ENCODE data around the gene PCMT1.

The PCMT1 gene

DNA sequence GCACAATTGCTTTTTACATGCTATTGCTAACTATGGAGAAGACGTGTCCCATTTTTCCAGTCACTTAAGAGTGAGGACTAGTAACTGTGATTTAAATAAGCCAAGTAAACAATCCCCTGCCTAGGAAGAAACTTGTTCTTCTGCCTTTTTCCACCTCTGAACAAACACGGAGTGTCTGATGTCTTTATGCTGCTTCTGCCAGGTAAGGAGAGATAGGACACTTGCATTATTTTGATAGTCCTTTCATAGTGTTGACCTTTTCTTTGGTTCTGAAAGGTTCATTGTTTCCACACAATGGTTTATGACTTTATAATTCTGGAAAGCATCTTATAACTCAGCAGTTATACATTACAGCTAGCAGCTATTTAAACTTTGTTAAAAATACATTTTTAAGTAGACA lies 106.2 kb downstream of the PCMT1 start:
- WGBS (ENCODE audit: extremely low coverage, insufficient coverage, low lambda C conversion rate), result no CpG with 5 or more reads among the region's 2 CpGs
- Histone ChIP-seq H3K23ac (ENCODE audit: low read length) (no peak overlapping the region), H3K9ac (ENCODE audit: low read length) (no peak overlapping the region), H3K56ac (ENCODE audit: low read length) (no peak overlapping the region), H3K36me3 (ENCODE audit: control insufficient read depth, insufficient read depth, low read length) (no peaks in the 10 kb centered on the region), H2BK120ac (ENCODE audit: low read depth, low read length) (no peak overlapping the region), H3K18ac (ENCODE audit: low read length) (no peak overlapping the region), H2BK15ac (replicated peaks; ENCODE audit: low read depth) (no peak overlapping the region), H2AK5ac (ENCODE audit: low read length) (no peak overlapping the region), H3K27ac (ENCODE audit: low read depth, low read length) (no peak overlapping the region), H3K4me2 (ENCODE audit: low read length) (no peak overlapping the region), H4K8ac (ENCODE audit: low read depth, low read length) (no peak overlapping the region), H3K27me3 (ENCODE audit: insufficient read depth, low read length, poor library complexity) (no peaks in the 10 kb centered on the region), H3K4ac (ENCODE audit: low read depth, low read length) (no peak overlapping the region), H4K5ac (ENCODE audit: low read length) (no peak overlapping the region), H3K79me1 (ENCODE audit: low read length) (no peaks in the 10 kb centered on the region), H3K4me3 (ENCODE audit: low read length) (no peak overlapping the region), H3K79me2 (ENCODE audit: control insufficient read depth, insufficient read depth, low read length) (no peaks in the 10 kb centered on the region), H3K4me1 (ENCODE audit: control insufficient read depth, low read depth, low read length) (no peaks in the 10 kb centered on the region), H2BK5ac (ENCODE audit: low read length) (no peak overlapping the region)
- DNase-seq, result no peak

DNA sequence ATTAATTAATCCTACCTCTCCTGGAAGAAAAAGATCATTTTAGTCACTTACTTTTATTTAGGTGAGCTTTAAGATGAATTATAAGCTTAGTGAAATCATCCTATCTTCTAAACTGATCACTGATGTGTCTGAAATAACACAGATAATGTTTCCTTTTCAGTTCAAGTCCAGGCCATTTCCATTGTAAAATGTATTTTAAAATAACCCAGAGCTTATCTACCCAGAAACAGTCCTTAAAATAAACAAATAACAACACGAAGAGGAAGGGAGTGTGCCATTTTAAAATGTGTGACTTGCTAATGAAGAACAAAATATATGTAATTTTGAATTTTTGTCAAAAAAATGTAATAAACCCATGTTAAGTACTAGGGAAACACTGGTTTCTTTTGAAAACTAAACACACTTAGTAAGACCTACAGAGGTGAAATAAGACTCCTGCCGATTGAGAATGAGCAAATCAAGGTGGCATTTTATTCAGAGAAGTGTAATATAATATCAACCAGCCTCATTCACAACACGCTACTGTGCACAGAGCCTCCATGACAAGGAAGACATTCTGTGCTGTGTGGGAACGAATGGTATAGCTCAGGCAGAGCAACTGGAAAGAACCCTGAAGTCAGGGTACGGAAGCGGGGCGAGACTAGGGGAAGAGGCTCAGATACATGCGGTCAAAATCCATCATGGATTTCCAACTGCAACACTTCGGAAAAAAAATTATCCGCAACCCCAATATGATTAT lies 106.9 kb downstream of the PCMT1 start:
- no peak overlapping the region for H3K23ac ChIP-seq (ENCODE audit: low read length)
- WGBS (ENCODE audit: extremely low coverage, insufficient coverage, low lambda C conversion rate), result no CpG with 5 or more reads among the region's 10 CpGs
- H2BK120ac ChIP-seq (ENCODE audit: low read depth, low read length), result no peak overlapping the region
- no peak overlapping the region for H3K4me3 ChIP-seq (ENCODE audit: low read length)
- no peak overlapping the region for H4K5ac ChIP-seq (ENCODE audit: low read length)
- DNase-seq, result no peak
- no peaks in the 10 kb centered on the region for H3K27me3 ChIP-seq (ENCODE audit: insufficient read depth, low read length, poor library complexity)
- H2AK5ac ChIP-seq (ENCODE audit: low read length), result no peak overlapping the region
- H3K4ac ChIP-seq (ENCODE audit: low read depth, low read length), result no peak overlapping the region
- H3K79me1 ChIP-seq (ENCODE audit: low read length), result no peaks in the 10 kb centered on the region
- H3K36me3 ChIP-seq (ENCODE audit: control insufficient read depth, insufficient read depth, low read length), result no peaks in the 10 kb centered on the region
- H3K9ac ChIP-seq (ENCODE audit: low read length), result no peak overlapping the region
- H3K27ac ChIP-seq (ENCODE audit: low read depth, low read length), result no peak overlapping the region
- H3K79me2 ChIP-seq (ENCODE audit: control insufficient read depth, insufficient read depth, low read length), result no peaks in the 10 kb centered on the region
- H3K56ac ChIP-seq (ENCODE audit: low read length), result no peak overlapping the region
- H4K8ac ChIP-seq (ENCODE audit: low read depth, low read length), result no peak overlapping the region
- H3K4me2 ChIP-seq (ENCODE audit: low read length), result no peak overlapping the region
- H2BK15ac ChIP-seq (replicated peaks; ENCODE audit: low read depth), result no peak overlapping the region
- H3K4me1 ChIP-seq (ENCODE audit: control insufficient read depth, low read depth, low read length), result no peaks in the 10 kb centered on the region
- H2BK5ac ChIP-seq (ENCODE audit: low read length), result no peak overlapping the region
- no peak overlapping the region for H3K18ac ChIP-seq (ENCODE audit: low read length)

DNA sequence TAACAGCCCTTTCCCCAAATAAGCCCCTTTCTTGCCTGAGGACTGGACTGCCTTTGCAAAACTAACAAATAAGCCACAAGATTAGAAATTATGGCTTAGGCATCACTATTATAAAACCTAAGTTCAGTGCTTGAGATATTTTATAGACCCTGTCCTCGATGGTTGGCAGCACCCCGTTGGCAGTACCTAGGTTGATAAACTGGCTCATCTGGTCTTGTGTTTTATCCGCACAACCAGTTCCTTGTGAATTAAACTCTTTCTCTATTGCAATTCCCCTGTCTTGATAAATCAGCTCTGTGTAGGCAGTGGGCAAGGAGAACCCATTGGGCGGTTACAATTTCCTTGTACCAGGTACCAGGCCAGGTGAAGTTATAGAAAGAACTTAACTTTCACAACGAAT lies 108.0 kb downstream of the PCMT1 start:
- H3K79me1 ChIP-seq (ENCODE audit: low read length), result no peaks in the 10 kb centered on the region
- no peak overlapping the region for H4K8ac ChIP-seq (ENCODE audit: low read depth, low read length)
- no CpG with 5 or more reads among the region's 5 CpGs for WGBS (ENCODE audit: extremely low coverage, insufficient coverage, low lambda C conversion rate)
- H3K4ac ChIP-seq (ENCODE audit: low read depth, low read length), result no peak overlapping the region
- no peak overlapping the region for H3K18ac ChIP-seq (ENCODE audit: low read length)
- no peak for DNase-seq
- H2BK15ac ChIP-seq (replicated peaks; ENCODE audit: low read depth), result no peak overlapping the region
- H3K4me2 ChIP-seq (ENCODE audit: low read length), result no peak overlapping the region
- no peaks in the 10 kb centered on the region for H3K4me1 ChIP-seq (ENCODE audit: control insufficient read depth, low read depth, low read length)
- no peaks in the 10 kb centered on the region for H3K36me3 ChIP-seq (ENCODE audit: control insufficient read depth, insufficient read depth, low read length)
- no peak overlapping the region for H3K27ac ChIP-seq (ENCODE audit: low read depth, low read length)
- no peak overlapping the region for H2AK5ac ChIP-seq (ENCODE audit: low read length)
- no peak overlapping the region for H2BK5ac ChIP-seq (ENCODE audit: low read length)
- H2BK120ac ChIP-seq (ENCODE audit: low read depth, low read length), result no peak overlapping the region
- H3K27me3 ChIP-seq (ENCODE audit: insufficient read depth, low read length, poor library complexity), result no peaks in the 10 kb centered on the region
- no peaks in the 10 kb centered on the region for H3K79me2 ChIP-seq (ENCODE audit: control insufficient read depth, insufficient read depth, low read length)
- H3K4me3 ChIP-seq (ENCODE audit: low read length), result no peak overlapping the region
- no peak overlapping the region for H4K5ac ChIP-seq (ENCODE audit: low read length)
- H3K56ac ChIP-seq (ENCODE audit: low read length), result no peak overlapping the region
- H3K23ac ChIP-seq (ENCODE audit: low read length), result no peak overlapping the region
- no peak overlapping the region for H3K9ac ChIP-seq (ENCODE audit: low read length)

DNA sequence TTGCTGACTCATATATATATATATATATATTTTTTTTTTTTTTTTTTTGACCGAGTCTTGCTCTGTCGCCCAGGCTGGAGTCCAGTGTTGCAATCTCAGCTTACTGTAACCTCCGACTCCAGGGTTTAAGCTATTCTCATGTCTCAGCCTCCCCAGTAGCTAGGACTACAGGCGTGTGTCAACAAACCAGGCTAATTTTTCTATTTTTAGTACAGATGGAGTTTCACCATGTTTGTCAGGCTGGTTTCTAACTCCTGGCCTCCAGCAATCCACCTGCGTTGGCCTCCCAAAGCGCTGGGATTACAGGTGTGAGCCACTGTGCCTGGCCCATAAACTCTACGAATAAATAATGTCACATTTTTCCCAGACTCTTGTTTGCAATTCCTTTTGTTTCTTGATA lies 109.8 kb downstream of the PCMT1 start:
- H3K18ac ChIP-seq (ENCODE audit: low read length), result no peak overlapping the region
- H3K79me2 ChIP-seq (ENCODE audit: control insufficient read depth, insufficient read depth, low read length), result no peaks in the 10 kb centered on the region
- no peak overlapping the region for H3K4me3 ChIP-seq (ENCODE audit: low read length)
- no peaks in the 10 kb centered on the region for H3K36me3 ChIP-seq (ENCODE audit: control insufficient read depth, insufficient read depth, low read length)
- H2BK5ac ChIP-seq (ENCODE audit: low read length), result no peak overlapping the region
- H3K56ac ChIP-seq (ENCODE audit: low read length), result no peak overlapping the region
- no peak overlapping the region for H2BK120ac ChIP-seq (ENCODE audit: low read depth, low read length)
- DNase-seq, result no peak
- H3K23ac ChIP-seq (ENCODE audit: low read length), result no peak overlapping the region
- H4K5ac ChIP-seq (ENCODE audit: low read length), result no peak overlapping the region
- H3K4me1 ChIP-seq (ENCODE audit: control insufficient read depth, low read depth, low read length), result no peaks in the 10 kb centered on the region
- no peak overlapping the region for H3K4me2 ChIP-seq (ENCODE audit: low read length)
- H2AK5ac ChIP-seq (ENCODE audit: low read length), result no peak overlapping the region
- H3K79me1 ChIP-seq (ENCODE audit: low read length), result no peaks in the 10 kb centered on the region
- H3K9ac ChIP-seq (ENCODE audit: low read length), result no peak overlapping the region
- no CpG with 5 or more reads among the region's 7 CpGs for WGBS (ENCODE audit: extremely low coverage, insufficient coverage, low lambda C conversion rate)
- no peak overlapping the region for H4K8ac ChIP-seq (ENCODE audit: low read depth, low read length)
- no peak overlapping the region for H3K27ac ChIP-seq (ENCODE audit: low read depth, low read length)
- no peaks in the 10 kb centered on the region for H3K27me3 ChIP-seq (ENCODE audit: insufficient read depth, low read length, poor library complexity)
- no peak overlapping the region for H2BK15ac ChIP-seq (replicated peaks; ENCODE audit: low read depth)
- H3K4ac ChIP-seq (ENCODE audit: low read depth, low read length), result no peak overlapping the region

DNA sequence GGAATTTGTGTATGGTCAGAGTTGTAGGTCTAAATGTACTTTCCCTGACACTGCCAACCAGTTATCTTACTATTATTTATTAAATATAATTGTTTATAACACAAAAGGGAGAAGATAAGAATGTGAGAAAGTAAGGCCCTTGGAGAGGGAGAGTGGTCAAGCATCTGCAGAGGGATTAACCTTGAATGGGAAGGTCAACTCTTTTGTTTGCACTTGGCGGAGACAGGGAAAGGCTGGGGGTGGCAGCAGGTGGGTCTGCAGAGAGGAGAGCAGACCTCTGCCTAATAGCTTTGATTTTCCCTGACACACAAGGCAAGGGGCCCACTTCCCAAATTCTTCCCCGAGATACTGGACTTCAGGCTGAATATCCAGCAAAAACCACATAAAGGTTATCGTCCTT lies 110.4 kb downstream of the PCMT1 start:
- Histone ChIP-seq H3K4ac (ENCODE audit: low read depth, low read length) (no peak overlapping the region), H2AK5ac (ENCODE audit: low read length) (no peak overlapping the region), H2BK120ac (ENCODE audit: low read depth, low read length) (no peak overlapping the region), H3K4me1 (ENCODE audit: control insufficient read depth, low read depth, low read length) (no peaks in the 10 kb centered on the region), H3K36me3 (ENCODE audit: control insufficient read depth, insufficient read depth, low read length) (no peaks in the 10 kb centered on the region), H4K8ac (ENCODE audit: low read depth, low read length) (no peak overlapping the region), H3K9ac (ENCODE audit: low read length) (no peak overlapping the region), H3K4me3 (ENCODE audit: low read length) (no peak overlapping the region), H3K23ac (ENCODE audit: low read length) (no peak overlapping the region), H3K27ac (ENCODE audit: low read depth, low read length) (no peak overlapping the region), H3K56ac (ENCODE audit: low read length) (no peak overlapping the region), H3K79me1 (ENCODE audit: low read length) (no peaks in the 10 kb centered on the region), H3K4me2 (ENCODE audit: low read length) (no peak overlapping the region), H2BK15ac (replicated peaks; ENCODE audit: low read depth) (no peak overlapping the region), H4K5ac (ENCODE audit: low read length) (no peak overlapping the region), H3K79me2 (ENCODE audit: control insufficient read depth, insufficient read depth, low read length) (no peaks in the 10 kb centered on the region), H3K18ac (ENCODE audit: low read length) (no peak overlapping the region), H3K27me3 (ENCODE audit: insufficient read depth, low read length, poor library complexity) (no peaks in the 10 kb centered on the region), H2BK5ac (ENCODE audit: low read length) (no peak overlapping the region)
- WGBS (ENCODE audit: extremely low coverage, insufficient coverage, low lambda C conversion rate), result no CpG with 5 or more reads among the region's 3 CpGs
- no peak for DNase-seq

DNA sequence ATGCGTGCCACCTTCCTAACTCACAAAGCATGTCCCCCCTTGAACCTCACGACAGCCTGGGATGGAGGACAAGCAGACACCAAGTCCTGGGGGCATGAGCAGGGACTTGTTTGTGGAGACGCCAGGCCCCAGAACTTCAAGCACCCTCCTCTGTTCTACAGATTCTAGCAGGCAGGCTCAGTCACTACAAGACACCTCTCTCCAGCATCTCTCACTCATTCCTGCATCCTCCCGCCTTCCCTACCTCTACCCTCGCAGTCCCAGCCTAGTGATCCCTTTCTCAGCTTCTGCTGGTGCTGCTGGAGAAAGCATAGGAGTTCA lies 110.9 kb downstream of the PCMT1 start:
- no peak overlapping the region for H3K27ac ChIP-seq (ENCODE audit: low read depth, low read length)
- H3K18ac ChIP-seq (ENCODE audit: low read length), result no peak overlapping the region
- H3K4me2 ChIP-seq (ENCODE audit: low read length), result no peak overlapping the region
- no peak overlapping the region for H2BK5ac ChIP-seq (ENCODE audit: low read length)
- H3K56ac ChIP-seq (ENCODE audit: low read length), result no peak overlapping the region
- no peaks in the 10 kb centered on the region for H3K79me2 ChIP-seq (ENCODE audit: control insufficient read depth, insufficient read depth, low read length)
- H3K4ac ChIP-seq (ENCODE audit: low read depth, low read length), result no peak overlapping the region
- H3K79me1 ChIP-seq (ENCODE audit: low read length), result no peaks in the 10 kb centered on the region
- H3K9ac ChIP-seq (ENCODE audit: low read length), result no peak overlapping the region
- H2BK15ac ChIP-seq (replicated peaks; ENCODE audit: low read depth), result no peak overlapping the region
- H3K4me1 ChIP-seq (ENCODE audit: control insufficient read depth, low read depth, low read length), result no peaks in the 10 kb centered on the region
- H3K23ac ChIP-seq (ENCODE audit: low read length), result no peak overlapping the region
- H3K4me3 ChIP-seq (ENCODE audit: low read length), result no peak overlapping the region
- H2BK120ac ChIP-seq (ENCODE audit: low read depth, low read length), result no peak overlapping the region
- no peaks in the 10 kb centered on the region for H3K36me3 ChIP-seq (ENCODE audit: control insufficient read depth, insufficient read depth, low read length)
- no CpG with 5 or more reads among the region's 5 CpGs for WGBS (ENCODE audit: extremely low coverage, insufficient coverage, low lambda C conversion rate)
- no peak for DNase-seq
- H4K8ac ChIP-seq (ENCODE audit: low read depth, low read length), result no peak overlapping the region
- no peak overlapping the region for H4K5ac ChIP-seq (ENCODE audit: low read length)
- H3K27me3 ChIP-seq (ENCODE audit: insufficient read depth, low read length, poor library complexity), result no peaks in the 10 kb centered on the region
- H2AK5ac ChIP-seq (ENCODE audit: low read length), result no peak overlapping the region
